ENCODE data around the gene P2RY13. TPM values are rescaled to one million over a fixed set of nuclear protein-coding genes. Genes with fewer than 3 reads are reported as not detected.

Gene P2RY13
- total and polyA plus RNA-seq, 12 donors, result 0.66 to 6.0 (median 2.3) TPM

GRCh38 chr3:151276687-151277042 lies 52.7 kb downstream of the P2RY13 start:
- intact Hi-C loops (cut with DNase I), result no loop called here
- 85 to 89% (median 87%) methylated on average over 6 of the region's 6 CpGs for WGBS, 4 donors
- Histone ChIP-seq H3K27ac (no peak overlapping the region), H3K9me3 (replicated peaks in 1 of 3) (no peaks in the 10 kb centered on the region), H3K36me3 (replicated peaks in 1 of 2) (no peaks in the 10 kb centered on the region), H3K4me1 (replicated peaks in 1 of 2) (no peaks in the 10 kb centered on the region), H3K27me3 (no peaks in the 10 kb centered on the region), H3K4me3 (no peak overlapping the region)
- TF ChIP-seq CTCF (IDR thresholded peaks at IDR 0.05) (no peak), POLR2A (IDR thresholded peaks at IDR 0.05) (no peak)
- no peak for DNase-seq

Other genes with a start within 250 kb of the P2RY13 start
- 10 to 100 TPM in 4 of 9 donors, 1 to 10 TPM in 5; 2.7 to 25.0 (median 8.8) TPM for gene MED12L, start 243.9 kb downstream of the P2RY13 start, total RNA-seq
- 1 to 10 TPM in 2 of 3 donors, under 1 TPM in 1; 0.77 to 4.6 (median 1.6) TPM for gene MED12L, start 243.9 kb downstream of the P2RY13 start, polyA plus RNA-seq
- gene GPR171, start 126.3 kb downstream of the P2RY13 start, total RNA-seq, result 1 to 10 TPM in 1 of 9 donors, under 1 TPM in 6, not detected in 2; 0.06 to 1.3 (median 0.41) TPM
- 1 to 10 TPM in 1 of 3 donors, under 1 TPM in 2; 0.44 to 2.0 (median 0.64) TPM for gene GPR171, start 126.3 kb downstream of the P2RY13 start, polyA plus RNA-seq
- gene P2RY14, start 51.0 kb downstream of the P2RY13 start, total RNA-seq, result 1 to 10 TPM in 1 of 9 donors, under 1 TPM in 7, not detected in 1; 0.17 to 2.4 (median 0.58) TPM
- gene P2RY14, start 51.0 kb downstream of the P2RY13 start, polyA plus RNA-seq, result under 1 TPM; 0.40 to 0.57 (median 0.57) TPM
- gene GPR87, start 12.7 kb downstream of the P2RY13 start, total RNA-seq, result not detected
- not detected for gene GPR87, start 12.7 kb downstream of the P2RY13 start, polyA plus RNA-seq
- gene P2RY12, start 55.2 kb upstream of the P2RY13 start, total RNA-seq, result 10 to 100 TPM in 2 of 9 donors, 1 to 10 TPM in 7; 1.8 to 13.2 (median 4.3) TPM
- gene P2RY12, start 55.2 kb upstream of the P2RY13 start, polyA plus RNA-seq, result 1 to 10 TPM in 1 of 3 donors, under 1 TPM in 2; 0.37 to 2.3 (median 0.56) TPM
- gene IGSF10, start 131.5 kb upstream of the P2RY13 start, total RNA-seq, result 10 to 100 TPM in 4 of 9 donors, 1 to 10 TPM in 4, under 1 TPM in 1; 0.67 to 33.7 (median 8.8) TPM
- gene IGSF10, start 131.5 kb upstream of the P2RY13 start, polyA plus RNA-seq, result 1 to 10 TPM; 5.1 to 6.5 (median 5.6) TPM